PC-9 (cell line): ENCODE data around the gene HDGFL2.

Experiments used
- EZH2 ChIP-seq: fragments of 200-600 bp; sonication (generic); IDR thresholded peaks from 2 replicates; pipeline ENCODE4 v1.8.0; 2017; ENCODE audit warnings: antibody characterized with exemption, low read depth
- TF ChIP-seq, protein P1 (sequence below): fragments of 200-600 bp; sonication (generic); conservative IDR thresholded peaks from 2 replicates; pipeline ENCODE4 v1.6.1; 2017; ENCODE audit warnings: mixed run types, antibody characterized with exemption, mild to moderate bottlenecking, moderate library complexity

DNA sequence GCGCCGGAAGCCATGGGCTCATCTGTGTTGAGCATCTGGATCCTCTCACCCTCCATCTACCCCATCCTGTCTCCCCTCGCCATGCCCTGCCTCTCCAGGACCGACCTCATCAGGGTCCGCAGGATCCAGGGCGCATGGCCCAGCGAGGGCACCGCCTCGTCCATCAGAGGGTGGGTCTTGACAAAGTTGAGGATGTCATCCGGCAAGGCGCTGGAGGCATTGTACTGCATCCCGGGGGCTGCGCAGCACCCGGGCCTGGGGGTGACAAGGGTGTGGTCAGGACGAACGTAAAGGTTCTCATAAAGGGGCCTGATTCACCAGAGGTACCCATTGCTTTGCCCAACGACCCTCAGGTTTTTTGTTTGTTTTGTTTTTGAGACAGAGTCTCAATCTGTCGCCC lies 77.9 kb downstream of the HDGFL2 start:
- TF ChIP-seq, protein P1, sequence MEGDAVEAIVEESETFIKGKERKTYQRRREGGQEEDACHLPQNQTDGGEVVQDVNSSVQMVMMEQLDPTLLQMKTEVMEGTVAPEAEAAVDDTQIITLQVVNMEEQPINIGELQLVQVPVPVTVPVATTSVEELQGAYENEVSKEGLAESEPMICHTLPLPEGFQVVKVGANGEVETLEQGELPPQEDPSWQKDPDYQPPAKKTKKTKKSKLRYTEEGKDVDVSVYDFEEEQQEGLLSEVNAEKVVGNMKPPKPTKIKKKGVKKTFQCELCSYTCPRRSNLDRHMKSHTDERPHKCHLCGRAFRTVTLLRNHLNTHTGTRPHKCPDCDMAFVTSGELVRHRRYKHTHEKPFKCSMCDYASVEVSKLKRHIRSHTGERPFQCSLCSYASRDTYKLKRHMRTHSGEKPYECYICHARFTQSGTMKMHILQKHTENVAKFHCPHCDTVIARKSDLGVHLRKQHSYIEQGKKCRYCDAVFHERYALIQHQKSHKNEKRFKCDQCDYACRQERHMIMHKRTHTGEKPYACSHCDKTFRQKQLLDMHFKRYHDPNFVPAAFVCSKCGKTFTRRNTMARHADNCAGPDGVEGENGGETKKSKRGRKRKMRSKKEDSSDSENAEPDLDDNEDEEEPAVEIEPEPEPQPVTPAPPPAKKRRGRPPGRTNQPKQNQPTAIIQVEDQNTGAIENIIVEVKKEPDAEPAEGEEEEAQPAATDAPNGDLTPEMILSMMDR = no peak
- no peak for TF ChIP-seq EZH2
